SK-MEL-5 (cell line): ENCODE measurements around the gene CFAP161. TPM values are rescaled to one million over a fixed set of nuclear protein-coding genes. Genes with fewer than 3 reads are reported as not detected.
"Not testable (repeated sequence)": the region's sequence is repeated elsewhere in the genome, so short reads cannot be mapped to it uniquely, and the experiment has no call there.

Source experiments
- DNase-seq: peaks from one replicate; pipeline ENCODE4 v3.0.0-alpha.2; 2016; ENCODE audit warnings: low read depth, low spot score
- in situ Hi-C: cut with HindIII; loops from 2 replicates; pipeline ENCODE4 v1.10.0; 2016; ENCODE audit warnings: low sequenced_read_pairs, high pct_unique_total_duplicates, low pct_unique_long_range_greater_than_20kb
- total RNA-seq: library from RNA; depleted of rRNA; stranded (reverse); fragments of >200 nt; shearing (Covaris generic); gene quantifications from 2 replicates; pipeline ENCODE4 v1.2.3, GENCODE V29; 2014

Gene CFAP161
- total RNA-seq, 1 experiment from 2014 or later: 0.21 TPM

- peak; percentile 14 for DNase-seq
- in situ Hi-C loops: no loop called here
These were observed 31.9 kb upstream of the CFAP161 start for GRCh38 chr15:81101894-81102815.

- DNase-seq: no peak
- in situ Hi-C loops: no loop called here
These were observed 30.2 kb upstream of the CFAP161 start for GRCh38 chr15:81103857-81104256.

DNA sequence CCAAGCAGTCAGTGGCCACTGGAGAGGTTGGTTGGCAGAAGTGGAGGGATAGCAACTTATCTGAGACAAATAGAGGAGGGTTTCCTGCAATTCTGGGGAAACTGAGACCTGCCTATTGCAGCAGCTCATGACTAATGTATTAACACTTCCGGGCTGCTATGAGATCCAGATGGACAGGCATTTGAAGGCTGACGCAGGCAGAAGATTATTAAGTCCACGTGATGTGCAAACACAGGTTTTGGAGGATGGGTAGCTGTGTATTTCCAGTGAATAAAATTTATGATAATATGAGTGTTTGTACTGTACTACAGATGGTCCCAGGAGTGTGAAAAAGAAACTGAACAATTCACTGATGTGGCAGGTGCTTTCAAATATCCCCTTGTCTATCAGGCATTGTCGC, 28.5 kb upstream of the CFAP161 start:
- in situ Hi-C loops: no loop called here
- DNase-seq: no peak

DNA sequence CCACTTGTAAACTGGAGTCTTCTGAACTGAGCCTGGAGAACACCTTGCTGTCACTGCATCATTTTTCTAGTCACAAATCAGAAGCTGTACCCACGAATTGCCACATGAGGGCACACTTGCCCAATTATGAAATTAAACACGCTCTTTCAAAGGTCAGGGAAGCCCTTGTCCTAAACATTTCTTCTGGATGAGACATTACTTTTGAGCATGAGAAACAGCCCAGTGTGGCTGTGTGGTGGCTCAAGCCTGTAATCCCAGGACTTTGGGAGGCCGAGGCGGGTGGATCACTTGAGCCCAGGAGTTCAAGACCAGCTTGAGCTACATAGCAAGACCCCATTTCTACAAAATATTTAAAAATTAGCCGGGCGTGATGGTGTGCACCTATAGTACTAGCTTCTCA, 27.5 kb upstream of the CFAP161 start:
- DNase-seq: peak; percentile 88
- in situ Hi-C loops: no loop called here

GRCh38 chr15:81107889-81108288, 26.2 kb upstream of the CFAP161 start:
- in situ Hi-C loops: no loop called here

GRCh38 chr15:81108427-81108826, 25.6 kb upstream of the CFAP161 start:
- in situ Hi-C loops: no loop called here
- peak; percentile 62 for DNase-seq

More at GRCh38 chr15:81107889-81108288, 26.2 kb upstream of the CFAP161 start:
- no peak for DNase-seq

GRCh38 chr15:81111018-81111417, 23.1 kb upstream of the CFAP161 start:
- no peak for DNase-seq
- in situ Hi-C loops: no loop called here

DNA sequence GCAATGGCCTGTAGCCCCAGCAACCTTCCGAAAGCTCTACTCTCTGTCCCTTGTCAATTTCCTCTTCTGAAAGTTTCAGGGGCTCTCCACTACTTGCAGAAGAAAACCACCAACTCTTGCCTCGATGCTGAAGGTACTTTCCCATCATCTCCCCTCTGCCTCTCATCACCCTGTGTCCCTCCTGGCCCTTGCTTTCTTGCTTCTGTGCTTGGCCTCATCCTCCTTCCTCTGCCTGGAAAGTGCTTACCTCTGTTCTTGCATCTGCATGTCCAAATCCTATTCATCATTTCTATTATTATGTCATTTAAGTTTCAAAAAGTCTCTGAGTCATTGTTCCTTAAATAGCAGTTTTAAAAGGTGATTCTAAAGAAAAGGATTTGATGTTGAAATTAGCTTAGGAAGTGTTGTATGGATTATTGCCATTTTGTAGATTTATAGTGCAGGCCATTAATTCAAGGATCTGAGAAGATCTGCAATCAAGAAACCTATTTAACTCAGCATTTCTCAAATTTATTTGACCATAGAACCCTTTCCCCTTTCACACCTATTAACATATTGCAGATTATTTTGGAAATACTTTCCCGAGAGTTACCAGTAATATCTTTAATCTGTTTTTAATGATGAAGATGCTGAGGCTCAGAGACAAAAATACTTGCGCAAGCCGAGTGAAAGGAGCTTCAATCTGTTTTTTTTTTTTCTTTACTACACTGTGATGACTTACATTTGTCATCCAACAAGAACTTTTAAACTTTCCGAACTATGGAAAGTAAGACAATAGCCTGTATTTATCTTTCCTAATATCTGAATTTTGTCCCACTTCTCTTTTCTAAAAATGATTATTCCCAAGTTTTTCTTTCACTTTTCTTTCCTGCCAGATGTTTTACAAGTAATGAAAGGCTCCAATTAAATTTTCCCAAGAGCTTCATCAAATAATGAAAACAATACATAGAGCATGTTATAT, 22.3 kb upstream of the CFAP161 start:
- DNase-seq: no peak
- in situ Hi-C loops: no loop called here

GRCh38 chr15:81113204-81113657, 20.8 kb upstream of the CFAP161 start:
- in situ Hi-C loops: no loop called here
- DNase-seq: no peak

DNA sequence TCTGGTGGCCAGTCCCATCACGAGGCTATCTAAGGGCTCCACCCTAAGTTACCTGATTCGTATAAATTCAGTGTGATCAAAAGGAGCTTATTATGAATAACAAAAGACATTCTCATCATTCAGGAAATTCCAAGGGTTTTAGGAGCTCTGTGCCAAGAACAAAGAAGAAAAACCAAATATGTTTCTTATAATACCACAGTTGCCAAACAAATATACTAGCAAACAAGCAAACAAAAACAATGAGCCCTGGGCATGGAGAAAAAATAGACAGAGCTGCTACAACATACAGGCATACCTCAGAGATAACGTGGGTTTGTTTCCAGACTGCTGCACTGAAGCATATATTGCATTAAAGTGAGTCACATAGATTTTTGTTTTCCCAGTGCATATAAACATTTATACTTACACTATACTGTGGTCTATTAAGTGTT, 20.2 kb upstream of the CFAP161 start:
- in situ Hi-C loops: no loop called here
- no peak for DNase-seq

- in situ Hi-C loops: no loop called here
- no peak for DNase-seq
These were observed 18.8 kb upstream of the CFAP161 start for GRCh38 chr15:81115054-81115939.

DNA sequence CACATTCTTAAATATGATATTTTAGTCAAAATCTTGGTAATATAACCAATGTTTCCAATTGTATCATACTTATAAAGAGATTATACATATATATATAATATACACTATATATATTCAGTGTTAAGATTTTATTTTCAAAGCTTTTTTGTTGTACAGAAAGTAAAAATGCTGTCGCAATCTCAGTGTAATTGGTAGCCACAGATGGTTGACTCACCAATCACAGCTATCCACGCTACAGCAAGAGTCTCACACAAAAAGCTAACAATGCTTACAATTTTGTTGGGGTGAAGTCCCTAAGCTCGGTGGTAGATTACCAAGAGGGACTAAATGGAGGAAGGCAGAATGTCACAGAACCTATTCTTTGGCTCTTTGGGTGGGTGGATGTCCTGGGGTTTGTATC, 16.9 kb upstream of the CFAP161 start:
- no peak for DNase-seq
- in situ Hi-C loops: no loop called here

GRCh38 chr15:81117581-81117980, 16.5 kb upstream of the CFAP161 start:
- in situ Hi-C loops: no loop called here

GRCh38 chr15:81118361-81118760, 15.7 kb upstream of the CFAP161 start:
- in situ Hi-C loops: no loop called here
- no peak for DNase-seq

More at GRCh38 chr15:81117581-81117980, 16.5 kb upstream of the CFAP161 start:
- DNase-seq: no peak

DNA sequence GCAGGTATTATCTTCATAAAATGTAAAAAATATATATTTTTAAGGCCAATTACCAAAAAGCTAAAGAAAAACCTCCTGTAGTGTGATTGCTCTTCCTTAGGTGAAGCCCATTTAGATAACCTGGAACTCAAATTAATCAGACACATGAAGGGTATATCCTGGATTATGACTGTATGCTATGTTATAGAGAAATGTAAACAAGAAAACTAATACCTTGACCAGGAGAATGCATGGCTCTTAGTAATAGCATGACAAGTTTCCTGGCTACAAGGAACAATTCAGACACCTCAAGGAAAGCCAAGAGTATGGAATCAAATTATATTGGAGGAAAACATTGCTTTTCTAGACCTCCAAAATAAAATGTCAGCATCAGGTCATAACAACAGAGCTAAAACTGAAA, 14.0 kb upstream of the CFAP161 start:
- in situ Hi-C loops: no loop called here
- no peak for DNase-seq

DNA sequence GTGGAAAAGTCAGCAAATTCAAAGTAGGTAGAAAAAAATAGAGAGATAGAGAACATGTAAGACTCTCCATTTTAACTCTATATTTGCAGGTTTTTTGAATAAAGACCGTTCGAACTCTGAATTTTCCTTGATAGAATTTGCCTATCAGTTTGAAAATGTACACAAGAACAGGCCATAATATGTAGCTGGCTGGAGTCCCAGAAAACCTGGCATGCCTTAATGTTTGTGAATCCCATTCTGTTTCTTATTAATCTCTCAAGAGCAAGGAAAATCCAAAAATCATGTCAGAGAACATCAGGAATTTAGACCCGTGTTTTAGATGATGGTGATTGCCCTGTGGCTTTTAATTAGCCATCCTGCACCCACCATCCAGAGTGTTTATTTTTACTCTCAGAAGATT, 7.2 kb upstream of the CFAP161 start:
- no peak for DNase-seq
- in situ Hi-C loops: no loop called here

- DNase-seq, in situ Hi-C loops: not testable (repeated sequence)
These were observed 7.4 kb downstream of the CFAP161 start for GRCh38 chr15:81141478-81141877.
